T-helper 9 cell (primary cell): ENCODE measurements around the gene PEF1.

Experiments used
- DNase-seq: peaks from one replicate; pipeline ENCODE4 v3.0.0-alpha.2; 2020

Gene PEF1

DNA sequence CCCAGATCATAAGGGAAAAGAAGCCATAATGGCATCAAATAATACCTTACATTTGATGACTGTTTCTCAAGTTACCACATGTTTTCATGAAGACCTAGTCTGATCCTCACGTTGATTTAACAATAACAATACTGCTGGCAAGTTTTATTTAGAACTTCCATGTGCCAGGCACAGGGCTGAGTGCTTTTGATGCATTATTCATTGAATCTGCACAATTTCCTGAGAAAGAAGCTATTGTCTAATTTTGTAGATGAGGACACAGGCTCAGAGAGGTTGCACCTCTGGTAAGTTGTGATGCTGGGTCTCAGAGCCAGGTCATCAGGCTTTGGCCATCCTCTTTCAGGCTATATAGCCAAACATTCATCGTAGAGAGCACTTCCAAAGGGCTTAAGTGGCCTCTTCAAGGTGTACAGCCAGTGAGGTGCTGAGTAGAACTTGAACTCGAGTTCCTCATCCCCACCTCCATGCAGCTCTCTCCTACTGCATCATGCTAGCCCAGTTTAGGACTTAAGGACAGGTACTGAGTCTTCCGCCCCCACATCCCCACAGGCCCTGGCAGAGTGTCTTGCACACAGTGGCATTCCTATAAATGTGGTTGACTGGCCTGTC lies 8.3 kb upstream of the PEF1 start:
- DNase-seq, result no peak

DNA sequence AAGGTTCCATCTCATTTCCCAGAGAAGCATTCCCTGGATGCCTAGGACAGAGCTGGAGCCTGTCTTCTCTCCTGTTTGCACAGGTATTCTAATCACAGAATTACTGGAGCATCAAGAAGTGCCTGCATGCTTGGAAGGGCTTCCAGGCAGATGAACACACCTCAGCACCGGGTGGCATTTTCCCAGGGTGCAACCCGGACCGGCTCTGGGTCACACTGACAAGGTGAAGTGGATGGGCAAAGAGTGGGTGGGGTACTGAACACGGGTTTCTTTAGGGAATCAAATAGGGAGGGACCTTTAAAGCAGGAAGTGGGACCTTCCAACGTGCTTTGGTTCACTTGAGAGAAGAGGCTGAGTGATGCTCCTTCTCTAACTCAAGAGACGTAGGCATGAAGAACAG lies 7.1 kb upstream of the PEF1 start:
- no peak for DNase-seq

DNA sequence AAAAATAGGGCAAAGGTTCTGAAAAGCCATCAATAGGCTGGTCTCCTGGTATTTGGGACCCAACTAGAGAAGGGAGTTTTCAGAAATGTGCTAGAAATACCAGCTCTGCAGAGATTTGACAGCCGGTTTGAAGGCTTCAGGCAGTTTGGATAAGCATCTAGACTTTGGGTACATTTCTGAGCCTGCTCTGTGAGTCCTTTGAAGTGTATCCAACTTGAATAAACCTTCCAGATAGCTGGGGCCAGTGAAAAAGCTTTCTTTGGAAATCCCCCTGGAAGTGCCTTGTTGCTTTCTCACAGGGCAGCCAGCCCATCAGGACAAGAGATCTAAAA lies 6.4 kb upstream of the PEF1 start:
- no peak for DNase-seq

DNA sequence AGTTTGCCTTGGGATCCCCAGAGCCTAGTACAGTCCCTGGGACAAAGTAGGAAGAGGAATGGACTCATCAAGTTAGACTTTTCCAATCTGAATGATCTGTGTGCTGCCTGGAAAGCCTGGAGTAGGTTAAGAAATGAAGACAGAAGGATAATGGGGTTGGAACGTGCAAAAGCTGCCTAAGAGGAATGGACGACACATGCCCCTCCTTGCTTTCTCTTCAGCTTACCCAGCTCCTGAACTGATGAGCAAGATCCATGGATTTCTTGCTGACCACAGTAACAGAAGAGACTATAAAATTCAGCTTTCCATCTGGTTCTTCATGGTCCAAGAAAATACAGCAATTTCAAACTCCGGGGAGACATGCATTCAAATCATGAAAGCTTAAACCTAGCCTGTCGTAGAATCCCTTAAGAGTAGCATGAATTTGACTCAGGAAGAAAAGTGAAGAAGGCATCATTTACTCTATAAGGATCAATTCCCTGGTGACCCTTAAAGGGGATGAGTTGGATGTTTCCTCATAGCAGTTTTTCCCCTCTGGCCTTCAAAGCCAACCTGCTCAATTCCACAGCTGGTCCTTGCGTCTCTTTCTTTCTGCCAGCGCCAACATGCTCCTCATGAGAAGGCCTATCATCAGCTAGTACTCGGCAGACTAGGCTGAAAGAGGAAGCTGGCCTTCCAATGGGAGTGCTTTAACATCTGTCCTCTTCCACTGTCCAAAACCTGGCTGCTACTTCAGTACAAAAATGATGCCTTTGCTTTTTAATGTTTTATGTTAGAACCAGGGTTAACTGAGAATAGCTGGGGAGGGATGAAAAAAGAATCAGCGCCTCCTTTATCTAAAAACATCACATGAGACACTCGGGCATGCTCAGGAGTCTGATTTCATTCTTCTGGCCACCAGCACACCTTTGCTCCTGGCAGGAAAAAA lies 5.7 kb upstream of the PEF1 start:
- DNase-seq, result no peak

DNA sequence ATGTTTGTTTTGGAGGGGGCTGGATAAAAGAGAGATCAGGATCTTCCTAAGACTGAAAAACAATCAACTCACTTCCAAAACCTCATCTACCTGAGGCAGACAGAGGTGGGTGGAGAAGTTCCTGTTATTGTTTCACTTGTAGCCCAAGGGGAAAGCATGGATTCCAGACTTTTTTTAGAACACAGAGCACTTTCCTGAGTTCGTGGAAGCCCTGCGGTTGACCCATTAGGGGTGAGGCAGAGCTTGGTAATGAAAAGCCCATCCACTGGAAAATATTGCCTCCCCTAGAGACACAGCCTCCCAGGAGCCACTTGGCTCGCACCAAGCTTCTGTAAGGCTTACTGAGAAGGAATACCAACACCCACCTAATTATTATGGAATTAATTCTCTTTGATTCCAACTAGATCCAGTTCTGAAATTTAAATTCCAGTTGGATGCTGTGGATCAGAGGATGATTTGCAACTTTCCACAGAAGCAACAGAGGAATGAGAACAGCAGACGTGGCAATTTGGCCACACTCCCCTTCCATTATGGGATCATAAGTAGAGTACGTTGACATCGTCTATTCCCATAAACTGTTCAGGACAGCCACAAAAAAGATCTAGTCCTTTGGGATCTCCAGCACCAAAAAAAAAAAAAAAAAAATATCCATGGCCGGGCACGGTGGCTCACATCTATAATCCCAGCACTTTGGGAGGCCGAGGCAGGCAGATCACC lies 4.1 kb upstream of the PEF1 start:
- no peak for DNase-seq

DNA sequence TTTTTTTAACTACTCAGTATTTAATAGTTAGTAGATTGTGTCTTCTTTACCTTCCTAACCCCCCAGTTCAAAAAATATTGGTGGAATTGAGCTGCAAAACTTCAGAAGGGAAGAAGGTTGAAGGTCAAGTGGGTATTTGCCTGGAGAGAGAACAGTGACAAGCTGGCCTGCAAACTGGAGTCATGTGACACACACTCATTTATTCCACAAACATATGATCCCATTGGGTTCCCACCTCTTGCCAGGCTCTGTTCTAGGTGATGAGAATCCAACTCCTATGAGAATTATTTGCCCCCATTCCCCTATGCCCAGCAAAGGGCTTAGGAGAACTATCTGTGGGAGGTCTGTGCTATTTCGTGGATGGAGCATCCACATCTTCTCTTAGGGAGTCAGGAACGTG lies 3.5 kb upstream of the PEF1 start:
- DNase-seq, result no peak

DNA sequence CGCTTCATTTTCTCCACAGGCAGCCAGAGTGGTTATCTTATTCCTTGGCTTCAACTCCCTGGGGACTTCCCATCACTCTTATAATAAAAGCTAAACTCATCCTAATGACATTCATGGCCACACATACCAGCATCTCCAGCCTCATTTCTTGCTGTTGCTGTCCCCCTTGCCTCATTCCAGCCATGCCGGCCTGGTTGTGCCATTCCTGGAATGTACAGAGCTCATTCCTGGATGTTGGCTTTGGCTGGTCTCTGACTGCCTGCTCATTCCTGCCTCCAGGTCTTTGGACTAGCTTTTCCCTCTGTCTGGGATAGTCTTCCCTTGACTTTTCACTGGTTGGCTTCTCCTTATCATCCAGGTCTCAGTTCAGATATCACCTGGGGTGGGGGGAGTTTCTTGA lies 2.4 kb upstream of the PEF1 start:
- no peak for DNase-seq

DNA sequence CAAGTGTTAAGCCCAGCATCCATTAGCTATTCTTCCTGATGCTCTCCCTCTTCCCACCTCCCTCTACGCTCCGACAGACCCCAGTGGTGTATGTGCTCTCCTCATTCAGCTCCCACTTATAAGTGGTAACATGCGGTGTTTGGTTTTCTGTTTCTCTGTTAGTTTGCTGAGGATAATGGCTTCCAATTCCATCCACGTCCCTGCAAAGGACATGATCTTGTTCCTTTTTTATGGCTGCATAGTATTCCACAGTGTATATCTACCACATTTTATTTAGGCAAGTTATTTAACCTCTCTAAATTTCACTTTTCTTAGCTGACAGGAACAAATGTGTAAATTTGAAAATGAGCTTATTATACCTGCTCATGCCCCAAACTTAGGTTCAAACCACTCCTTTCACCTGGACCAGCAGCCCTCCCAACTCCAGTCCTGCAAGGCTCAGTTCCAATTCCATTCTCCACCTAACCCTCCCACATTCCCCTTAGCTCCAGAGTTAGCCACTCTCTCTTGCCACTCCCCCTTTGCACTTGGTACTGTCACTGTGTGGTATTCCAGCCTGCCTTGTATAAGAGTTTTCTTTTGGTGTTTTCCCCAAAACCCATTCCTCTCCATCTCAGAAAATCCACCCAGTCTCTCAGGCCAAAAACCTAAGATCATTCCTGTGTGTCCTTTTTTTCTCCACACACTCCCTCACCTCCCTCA lies 1.7 kb upstream of the PEF1 start:
- no peak for DNase-seq

DNA sequence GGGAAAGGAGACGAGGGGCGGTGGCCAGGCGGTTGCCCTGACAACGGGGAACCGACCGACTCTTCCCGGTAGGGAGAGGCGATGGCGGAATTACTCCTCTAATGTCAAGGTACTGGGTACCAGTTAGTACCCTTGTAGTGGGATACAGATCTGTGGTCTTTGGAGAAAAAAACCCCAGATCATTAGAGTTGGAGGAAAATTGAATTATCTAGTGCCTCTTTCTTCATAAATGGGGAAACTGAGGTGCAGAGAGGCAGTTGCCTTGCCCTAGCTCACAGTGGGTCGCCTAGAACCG lies 545 bp upstream of the PEF1 start:
- DNase-seq, result no peak

DNA sequence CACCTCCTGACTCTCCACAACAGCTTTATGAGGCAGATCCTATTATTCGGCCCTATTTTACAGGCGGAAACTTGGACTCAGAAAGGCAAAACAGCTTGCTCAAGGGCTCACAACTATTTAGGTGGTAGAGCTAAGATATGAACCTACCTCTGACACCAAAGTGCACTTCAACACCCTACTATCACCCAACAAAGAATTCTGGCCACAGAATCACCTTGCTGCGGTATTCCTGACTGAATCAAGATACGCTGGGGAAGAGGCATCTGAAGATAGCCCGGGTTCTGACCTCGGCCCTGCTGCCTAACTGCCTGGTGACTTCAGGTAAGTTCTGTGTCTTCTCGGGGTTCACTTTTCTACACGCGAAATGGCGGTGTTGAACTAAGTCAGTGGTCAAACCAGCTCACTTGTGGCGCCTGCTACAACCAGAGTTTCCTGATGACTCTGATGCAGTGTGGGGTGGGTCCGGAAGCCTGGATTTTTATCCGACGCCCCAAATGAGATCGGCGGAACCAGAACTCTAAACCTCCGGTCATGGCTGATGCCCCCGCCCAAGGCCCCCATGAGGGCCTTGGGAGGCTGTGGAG lies 608 bp downstream of the PEF1 start:
- DNase-seq, result no peak

DNA sequence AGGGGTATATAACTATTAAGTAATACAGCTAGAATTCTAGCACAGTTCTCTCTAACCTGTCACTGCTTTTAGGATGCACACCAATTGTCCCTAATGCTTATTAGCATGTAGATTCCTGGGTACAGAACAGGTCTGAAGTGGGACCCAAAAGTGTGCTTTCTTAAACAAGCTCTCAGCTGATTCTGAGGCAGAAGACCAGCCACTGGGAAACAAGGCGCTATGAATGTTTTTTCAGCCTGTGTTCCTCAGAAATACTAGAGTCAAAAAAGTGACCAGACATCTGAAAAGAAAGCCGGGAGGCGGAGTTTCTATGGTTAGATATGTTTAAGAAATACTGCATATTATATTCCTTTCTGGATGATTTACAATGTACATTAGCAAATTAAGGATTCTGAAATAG lies 1.8 kb downstream of the PEF1 start:
- no peak for DNase-seq

DNA sequence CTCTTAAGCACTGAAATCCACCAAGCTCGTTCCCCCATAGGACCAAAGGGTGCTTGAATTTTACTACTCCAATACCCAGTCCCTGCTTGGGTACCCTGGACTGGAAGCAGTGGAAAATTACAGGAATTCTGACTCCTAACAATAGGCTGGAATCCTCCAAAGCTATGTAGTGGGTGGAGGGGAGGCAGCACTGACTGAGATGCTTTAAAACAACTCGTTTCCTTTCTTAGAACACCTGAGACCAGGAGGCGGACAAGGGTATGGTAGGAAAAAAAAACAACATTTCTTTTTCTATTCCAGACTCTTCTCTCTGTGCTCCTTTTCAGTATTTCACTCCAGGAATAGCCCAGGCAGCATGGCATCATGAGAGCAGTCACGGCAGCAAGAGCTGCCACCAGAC lies 2.3 kb downstream of the PEF1 start:
- no peak for DNase-seq

DNA sequence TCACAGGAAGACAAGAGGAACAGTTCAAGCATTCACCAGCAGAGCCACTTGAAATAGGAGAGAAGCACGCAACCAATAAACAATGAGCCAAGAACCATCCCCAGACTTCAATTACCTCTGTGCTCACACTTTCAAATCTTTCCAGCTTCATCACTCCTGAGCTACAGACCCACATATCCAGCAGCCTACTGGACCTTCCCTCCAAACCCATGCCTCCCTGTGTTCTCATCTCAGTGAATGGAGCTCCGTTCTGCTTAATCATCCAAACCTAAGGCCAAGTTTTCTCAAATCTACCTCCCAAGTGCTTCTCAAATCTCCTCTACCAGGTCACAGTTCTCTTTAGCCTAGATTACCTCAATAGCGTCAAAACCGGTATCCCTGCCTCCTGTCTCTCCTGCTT lies 3.7 kb downstream of the PEF1 start:
- DNase-seq, result no peak

DNA sequence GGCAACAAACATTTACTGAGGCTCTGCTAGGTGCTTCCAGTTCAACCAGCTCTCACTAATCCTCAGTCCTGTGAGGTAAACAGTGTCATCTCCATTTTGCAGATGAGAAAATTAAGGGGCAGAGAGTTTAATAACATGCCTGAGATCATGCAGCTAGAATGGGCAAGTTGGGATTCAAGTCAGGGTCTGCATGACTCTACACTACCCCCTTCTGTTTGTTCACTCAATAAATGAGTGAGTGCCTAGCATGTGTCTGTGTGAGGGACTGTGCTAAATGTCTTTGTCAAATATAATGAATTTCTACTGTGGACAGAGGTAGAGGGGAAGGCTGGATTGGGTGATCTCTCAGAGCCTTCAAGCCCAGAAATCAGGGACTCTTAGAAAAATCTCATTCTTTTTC lies 4.5 kb downstream of the PEF1 start:
- no peak for DNase-seq

DNA sequence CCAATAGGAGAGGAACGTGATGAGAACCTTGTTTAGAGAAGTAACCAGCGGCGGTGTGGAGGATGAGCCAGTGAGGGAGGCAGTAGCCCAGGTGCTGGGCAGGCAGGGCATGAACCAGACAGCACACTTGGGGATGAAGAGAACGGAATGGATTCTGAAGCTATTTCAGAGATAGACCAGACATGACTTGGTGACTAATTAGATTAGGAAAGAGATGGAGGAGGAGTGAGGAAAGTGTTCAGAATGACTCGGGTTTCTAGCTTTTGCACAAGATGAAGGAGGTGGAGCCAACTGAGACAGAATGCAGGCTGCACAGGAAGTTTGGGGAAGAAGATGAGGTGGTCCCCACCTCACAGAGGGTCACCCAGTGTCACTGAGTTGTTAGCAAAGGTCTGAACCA lies 5.1 kb downstream of the PEF1 start:
- DNase-seq, result no peak

DNA sequence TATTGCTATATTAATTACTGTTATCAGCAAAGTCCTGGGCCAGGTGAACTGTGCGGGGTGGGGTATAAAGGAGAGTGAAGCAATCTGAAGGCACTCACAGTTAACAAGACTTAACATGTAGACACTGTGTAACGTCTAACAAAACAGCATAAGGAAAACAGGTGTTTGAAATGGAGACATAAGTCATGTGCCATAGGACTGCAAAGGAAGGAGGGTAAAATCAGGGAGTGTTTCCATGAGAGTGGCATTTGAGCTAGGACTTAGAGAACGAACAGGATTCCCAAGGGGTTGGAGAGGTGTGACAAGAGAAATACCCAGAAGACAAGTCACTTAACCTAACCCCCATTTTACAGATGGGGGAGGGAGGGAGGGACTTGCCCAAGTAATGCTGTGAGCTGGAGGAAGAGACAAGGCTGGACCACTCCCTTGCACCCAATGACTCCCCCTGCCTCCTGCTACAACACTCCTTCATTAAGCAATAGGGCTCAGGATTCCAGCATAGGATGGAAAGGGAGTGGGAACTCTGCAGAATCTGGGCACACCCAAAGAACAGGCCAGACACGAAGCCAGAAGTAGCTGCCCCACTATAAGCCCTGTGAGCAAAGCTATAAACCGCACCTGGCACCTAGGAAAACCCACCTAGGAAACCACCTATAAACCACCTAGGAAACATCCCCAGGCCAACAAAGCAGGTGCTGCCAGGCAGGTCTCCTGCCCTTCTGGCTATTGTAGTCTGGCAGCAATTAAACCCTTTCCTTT lies 6.6 kb downstream of the PEF1 start:
- no peak for DNase-seq

DNA sequence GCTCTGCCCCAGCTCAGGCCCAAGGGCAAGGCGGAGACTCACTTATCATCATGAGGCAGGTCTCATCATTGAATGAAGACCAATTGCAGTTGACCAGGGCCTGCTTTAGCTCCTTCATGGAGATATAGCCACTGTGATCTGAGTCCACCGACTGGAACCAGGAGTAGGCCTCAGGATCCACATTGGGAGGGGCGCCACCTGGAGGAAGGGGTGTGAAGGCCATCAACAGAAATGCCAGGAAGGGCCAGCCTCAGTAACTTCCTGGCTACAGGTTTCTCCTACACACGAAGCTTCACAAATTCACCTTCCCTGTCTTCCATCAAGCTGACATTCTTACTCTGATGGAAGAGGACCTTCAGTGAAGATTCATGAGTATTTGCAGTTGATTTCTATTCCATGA lies 11.6 kb downstream of the PEF1 start:
- DNase-seq, result no peak

DNA sequence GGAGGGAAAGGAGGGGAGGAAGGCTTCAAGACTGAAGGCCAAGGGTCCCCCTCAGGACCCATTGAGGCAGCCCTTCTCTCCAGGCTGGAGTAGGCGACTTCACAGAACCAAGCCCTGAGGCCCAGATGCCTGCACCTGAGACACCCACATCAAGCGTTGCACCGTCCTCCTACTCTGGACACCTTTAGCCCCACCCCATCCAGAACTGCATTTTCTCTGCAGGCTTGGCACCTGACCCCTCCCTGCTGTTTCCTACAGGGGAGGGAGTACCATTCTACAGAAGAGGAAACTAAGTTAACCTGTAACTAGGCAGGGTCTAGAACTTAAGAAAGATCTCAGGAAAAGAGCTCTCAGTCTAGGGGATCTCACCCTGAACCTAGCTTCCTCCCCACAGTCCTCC lies 12.0 kb downstream of the PEF1 start:
- DNase-seq, result no peak

DNA sequence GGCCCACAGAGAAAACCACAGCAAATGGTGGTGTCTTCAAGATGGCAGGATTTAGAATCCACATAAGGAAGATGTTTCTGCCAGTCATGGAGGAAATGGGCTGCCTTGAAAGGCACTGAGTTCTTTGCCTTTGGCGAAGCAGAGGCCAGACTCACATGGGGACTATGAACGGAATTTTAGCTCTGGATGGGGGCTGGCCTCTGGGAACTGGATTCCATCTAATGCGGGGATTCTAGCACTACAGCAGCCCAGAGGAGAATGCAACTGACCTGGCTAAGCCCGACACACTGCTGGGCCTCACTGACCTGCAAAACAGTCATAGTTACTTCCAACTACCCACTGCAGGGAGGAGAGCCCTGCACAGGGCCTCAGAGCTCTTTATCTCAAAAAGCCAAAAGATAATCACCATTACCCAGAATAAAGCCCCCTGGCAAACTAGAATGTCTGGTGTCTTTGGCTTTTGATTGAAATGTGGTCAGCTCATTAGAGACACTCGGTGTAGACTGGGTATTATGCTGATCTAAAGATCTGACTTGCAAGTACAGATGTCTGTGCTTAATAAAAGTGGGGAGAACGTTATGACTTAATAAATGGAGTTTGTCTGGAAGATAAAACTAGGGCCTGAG lies 15.6 kb downstream of the PEF1 start:
- no peak for DNase-seq

DNA sequence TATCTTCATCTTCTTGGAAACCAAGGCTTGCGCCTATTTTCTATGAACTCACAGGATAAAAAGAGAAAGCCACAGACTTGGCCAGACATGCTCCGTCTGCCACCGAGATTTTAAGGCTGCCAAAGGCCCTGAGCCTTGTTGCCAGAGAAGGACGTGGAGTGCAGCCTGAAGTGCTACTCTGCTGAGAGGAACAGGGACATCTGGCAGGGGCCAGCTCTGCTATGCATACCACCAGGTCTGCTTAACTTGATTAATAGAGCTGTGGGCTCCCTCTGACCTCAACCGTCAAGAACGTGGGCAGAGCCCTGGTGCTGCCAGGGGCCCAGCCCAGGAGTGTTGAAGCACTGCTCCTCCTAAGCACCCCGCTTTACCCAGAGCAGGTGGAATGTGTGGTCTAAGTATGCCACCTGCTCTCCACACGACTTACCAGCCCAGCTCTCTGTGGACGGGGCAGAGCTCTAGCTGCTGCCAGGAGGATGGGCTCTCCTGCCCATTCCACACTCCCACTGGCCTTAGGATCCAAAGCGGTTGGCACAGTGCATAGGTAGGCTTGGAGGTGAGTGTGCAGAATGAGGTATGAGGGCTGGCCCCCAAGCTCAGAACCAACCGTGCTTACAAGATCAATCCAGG lies 16.6 kb downstream of the PEF1 start:
- no peak for DNase-seq

DNA sequence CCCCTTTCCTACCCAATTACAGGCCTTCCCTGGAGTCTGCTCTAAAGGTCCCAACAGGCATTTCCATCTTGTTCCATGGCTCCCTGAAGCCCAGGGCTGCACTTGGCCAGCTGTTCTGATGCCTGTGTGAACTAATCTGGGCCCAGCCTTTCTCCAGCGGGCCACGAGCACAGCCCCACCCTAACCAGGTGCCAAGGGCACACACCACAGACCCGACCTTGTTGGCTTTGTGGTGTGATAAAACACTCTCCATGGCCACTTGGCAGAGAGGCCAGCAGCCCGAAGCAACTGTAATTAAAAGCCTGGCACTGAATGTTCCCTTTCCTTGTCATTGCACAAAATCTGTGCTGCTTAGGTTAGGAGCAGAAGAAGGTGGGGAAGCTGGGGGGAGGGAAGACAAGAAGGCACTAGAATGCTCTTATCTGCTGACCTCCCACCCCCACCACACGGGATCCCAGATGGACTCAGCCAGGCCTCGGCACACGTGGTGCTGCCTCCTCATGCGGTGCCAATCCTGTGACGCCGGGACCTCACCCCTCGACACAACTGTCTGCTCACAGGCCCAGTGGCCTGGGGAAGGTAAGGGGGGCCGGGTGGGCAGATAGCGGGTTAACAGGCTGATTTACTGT lies 17.3 kb downstream of the PEF1 start:
- no peak for DNase-seq
